Measurements from ENCODE around the gene FRMD4A. TPM values are rescaled to one million over a fixed set of nuclear protein-coding genes. Genes with fewer than 3 reads are reported as not detected.

The FRMD4A gene
- total and polyA plus RNA-seq, 11 donors: 12.2 to 58.1 (median 28.1) TPM

GRCh38 chr10:14106828-14107227, 223.9 kb downstream of the FRMD4A start:
- no peak for TF ChIP-seq CTCF (IDR thresholded peaks at IDR 0.05)
- no peak for TF ChIP-seq POLR2A (IDR thresholded peaks at IDR 0.05)

GRCh38 chr10:14102056-14102455, 228.7 kb downstream of the FRMD4A start:
- no peak for DNase-seq
- Histone ChIP-seq H3K4me3 (no peak overlapping the region), H3K27me3 (peaks cover 0 to 2% (median 0%) of the 10 kb centered on the region in 9 donors), H3K27ac (no peak overlapping the region), H3K4me1 (no peaks in the 10 kb centered on the region), H3K9me3 (peaks cover 0 to 4% (median 0%) of the 10 kb centered on the region in 12 donors), H3K36me3 (no peaks in the 10 kb centered on the region)
- intact Hi-C loops (cut with DNase I): no loop called here
- no peak for TF ChIP-seq POLR2A (IDR thresholded peaks at IDR 0.05)
- no peak for TF ChIP-seq CTCF (IDR thresholded peaks at IDR 0.05)
- 87 to 91% (median 88%) methylated on average over 8 of the region's 8 CpGs for WGBS, 4 donors
- ATAC-seq: no peak

More at GRCh38 chr10:14106828-14107227, 223.9 kb downstream of the FRMD4A start:
- DNase-seq (no peak), ATAC-seq (no peak)
- H3K27me3 ChIP-seq: peaks cover 0 to 6% (median 0%) of the 10 kb centered on the region in 9 donors
- no peak overlapping the region for H3K4me3 ChIP-seq
- 93 to 98% (median 95%) methylated on average over 3 of the region's 3 CpGs for WGBS, 4 donors
- H3K4me1 ChIP-seq: no peaks in the 10 kb centered on the region
- no peaks in the 10 kb centered on the region for H3K36me3 ChIP-seq
- no peak overlapping the region for H3K27ac ChIP-seq
- intact Hi-C loops (cut with DNase I): no loop called here
- peaks cover 0 to 4% (median 0%) of the 10 kb centered on the region in 12 donors for H3K9me3 ChIP-seq

- intact Hi-C loops (cut with DNase I): loop anchor here in 2 of 10 donors (10.0 kb wide), 2 partner anchors 445 to 485 kb away; no protein-coding TSS in a partner anchor
- Histone ChIP-seq H3K27me3 (peaks cover 0 to 2% (median 0%) of the 10 kb centered on the region in 9 donors), H3K36me3 (no peaks in the 10 kb centered on the region), H3K4me3 (no peak overlapping the region), H3K9me3 (no peaks in the 10 kb centered on the region), H3K27ac (no peak overlapping the region), H3K4me1 (no peaks in the 10 kb centered on the region)
- DNase-seq (no peak), ATAC-seq (no peak)
- 74 to 80% (median 78%) methylated on average over 8 of the region's 8 CpGs for WGBS, 4 donors
- no peak for TF ChIP-seq CTCF (IDR thresholded peaks at IDR 0.05)
- TF ChIP-seq POLR2A (IDR thresholded peaks at IDR 0.05): no peak
Observed at GRCh38 chr10:14099885-14100284, 230.8 kb downstream of the FRMD4A start.

DNA sequence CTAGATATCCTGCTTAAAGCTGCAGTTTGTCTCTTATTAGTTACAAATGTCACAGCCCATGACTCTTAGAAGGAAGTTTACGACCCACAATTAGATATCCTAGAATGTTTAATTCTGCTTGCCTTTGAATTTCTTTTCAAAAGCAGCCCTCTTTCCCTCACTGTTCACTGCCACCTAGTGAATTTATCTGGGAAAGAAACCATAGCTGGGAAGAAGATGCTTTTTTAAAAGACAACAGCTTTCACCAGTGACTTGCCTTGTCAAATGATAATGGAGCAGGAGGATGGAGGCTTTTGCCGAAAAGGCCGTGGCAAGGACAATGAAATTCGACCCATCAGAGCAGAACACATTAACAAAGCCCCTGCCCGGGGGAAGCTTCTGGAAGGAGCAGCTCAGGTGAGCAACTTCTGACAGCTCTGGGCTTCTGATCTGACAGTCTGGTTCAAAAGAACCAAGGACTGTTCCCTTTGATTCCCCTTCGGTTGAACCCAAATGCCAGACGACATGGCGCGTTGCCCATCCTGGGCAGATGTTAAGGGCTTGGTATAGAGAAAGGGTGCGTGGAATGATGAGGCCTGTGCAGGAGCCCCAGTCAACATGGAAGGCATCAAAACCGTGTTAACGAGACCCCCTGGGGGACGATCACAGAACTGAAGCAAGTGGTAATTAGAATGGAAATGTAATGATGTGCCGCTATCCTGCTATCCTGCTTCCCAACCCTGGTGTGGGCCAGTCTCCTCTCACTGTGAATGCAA, 236.8 kb downstream of the FRMD4A start:
- H3K9me3 ChIP-seq: no peaks in the 10 kb centered on the region
- intact Hi-C loops (cut with DNase I): loop anchor here (1.0 to 10.0 kb wide), 7 partner anchors 302 to 479 kb away; no protein-coding TSS in a partner anchor
- H3K27me3 ChIP-seq: no peaks in the 10 kb centered on the region
- ATAC-seq (peak in 1 of 4 donors; percentile 53), DNase-seq (no peak)
- H3K27ac ChIP-seq: no peak overlapping the region
- WGBS, 4 donors: 53 to 57% (median 55%) methylated on average over 14 of the region's 14 CpGs
- TF ChIP-seq POLR2A (IDR thresholded peaks at IDR 0.05) (no peak), CTCF (IDR thresholded peaks at IDR 0.05) (peak; percentile 36 to 69 (median 55))
- no peaks in the 10 kb centered on the region for H3K36me3 ChIP-seq
- H3K4me3 ChIP-seq: no peak overlapping the region
- H3K4me1 ChIP-seq: peaks cover 0 to 10% (median 4%) of the 10 kb centered on the region in 12 donors

All from heart left ventricle (tissue), 16 donors.